DND-41 (cell line): ENCODE data around the gene PPIF.

Experiments used
- EZH2 ChIP-seq: IDR thresholded peaks from 3 replicates; pipeline ENCODE4 v1.6.1; 2012; ENCODE audit warnings: borderline replicate concordance, low read depth, mild to moderate bottlenecking, moderate library complexity, low read length, inconsistent platforms; ENCODE audit not compliant: severe bottlenecking
- TF ChIP-seq, protein P1 (sequence below): IDR thresholded peaks from 2 replicates; pipeline ENCODE4 v1.5.1; 2012; ENCODE audit warnings: borderline replicate concordance, low read length, moderate library complexity, mild to moderate bottlenecking; ENCODE audit not compliant: poor library complexity, severe bottlenecking; ENCODE audit errors: extremely low read depth

DNA sequence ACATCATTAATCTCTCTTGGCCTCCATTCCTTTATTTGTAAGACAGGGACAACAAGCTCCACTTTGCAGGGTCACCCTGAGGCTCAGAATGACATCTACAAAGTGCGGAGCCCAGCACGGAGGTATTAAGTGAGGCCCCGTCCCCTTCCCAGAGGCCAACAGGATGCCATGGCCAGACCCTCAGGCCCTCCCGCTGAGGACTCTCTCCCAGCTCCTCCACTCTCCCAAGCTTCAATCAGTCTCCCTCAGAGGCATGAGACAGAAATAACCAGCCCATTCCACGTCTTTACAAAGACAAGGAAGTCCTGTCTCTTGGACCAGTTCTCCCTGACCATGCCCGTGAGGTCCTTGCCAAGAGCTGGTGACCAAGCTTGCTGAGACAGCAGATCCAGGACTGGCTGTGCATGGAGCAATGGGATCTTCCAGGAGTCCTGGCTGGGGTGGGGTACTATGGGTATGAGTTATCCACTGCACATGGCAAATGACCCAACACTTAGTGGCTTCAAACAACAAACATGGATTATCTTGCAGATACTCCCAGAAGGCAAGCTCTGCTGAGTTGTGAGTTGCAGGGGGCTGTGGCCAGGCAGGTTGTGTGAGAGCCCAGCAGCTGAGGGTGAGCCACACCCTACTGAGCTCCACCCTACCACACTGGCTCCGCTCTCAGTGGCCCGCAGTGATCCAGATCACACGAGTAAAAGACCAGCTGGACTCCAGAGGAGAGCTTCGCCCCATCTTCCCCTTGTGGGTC is 4.3 kb upstream of the PPIF start:
- TF ChIP-seq, protein P1, sequence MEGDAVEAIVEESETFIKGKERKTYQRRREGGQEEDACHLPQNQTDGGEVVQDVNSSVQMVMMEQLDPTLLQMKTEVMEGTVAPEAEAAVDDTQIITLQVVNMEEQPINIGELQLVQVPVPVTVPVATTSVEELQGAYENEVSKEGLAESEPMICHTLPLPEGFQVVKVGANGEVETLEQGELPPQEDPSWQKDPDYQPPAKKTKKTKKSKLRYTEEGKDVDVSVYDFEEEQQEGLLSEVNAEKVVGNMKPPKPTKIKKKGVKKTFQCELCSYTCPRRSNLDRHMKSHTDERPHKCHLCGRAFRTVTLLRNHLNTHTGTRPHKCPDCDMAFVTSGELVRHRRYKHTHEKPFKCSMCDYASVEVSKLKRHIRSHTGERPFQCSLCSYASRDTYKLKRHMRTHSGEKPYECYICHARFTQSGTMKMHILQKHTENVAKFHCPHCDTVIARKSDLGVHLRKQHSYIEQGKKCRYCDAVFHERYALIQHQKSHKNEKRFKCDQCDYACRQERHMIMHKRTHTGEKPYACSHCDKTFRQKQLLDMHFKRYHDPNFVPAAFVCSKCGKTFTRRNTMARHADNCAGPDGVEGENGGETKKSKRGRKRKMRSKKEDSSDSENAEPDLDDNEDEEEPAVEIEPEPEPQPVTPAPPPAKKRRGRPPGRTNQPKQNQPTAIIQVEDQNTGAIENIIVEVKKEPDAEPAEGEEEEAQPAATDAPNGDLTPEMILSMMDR: no peak
- TF ChIP-seq EZH2: no peak
